Activated CD8-positive, alpha-beta T cell treated with anti-CD3 and anti-CD28 coated beads for 36 hours (primary cell): Measurements from ENCODE around the gene SRSF3. TPM values are rescaled to one million over a fixed set of nuclear protein-coding genes. Genes with fewer than 3 reads are reported as not detected.

Experiments used
- ATAC-seq: fragments of 200-7000 bp; cut with Tn5 transposase; one replicate; pipeline ENCODE4 v1.10.0; 2021; ENCODE audit warnings: mild to moderate bottlenecking, moderate library complexity
- CTCF ChIA-PET: fragments of 350-600 bp; sonication (Branson Sonifier 250); formaldehyde crosslinking; loops from one replicate; lab custom pipeline; 2021; ENCODE audit warnings: antibody characterized with exemption; lab: Charles Lee
- POLR2A ChIA-PET: fragments of 350-600 bp; sonication (Branson Sonifier 250); formaldehyde crosslinking; loops from one replicate; lab custom pipeline; 2021; ENCODE audit warnings: antibody characterized with exemption; lab: Charles Lee
- DNase-seq: peaks from one replicate; pipeline ENCODE4 v3.0.0-alpha.2; 2020
- H3K27ac Mint-ChIP-seq: one replicate; pipeline ENCODE4 v1.8.0; 2021; ENCODE audit warnings: mild to moderate bottlenecking, mixed read lengths
- H3K27me3 Mint-ChIP-seq: one replicate; pipeline ENCODE4 v1.8.0; 2021; ENCODE audit warnings: mixed read lengths
- H3K36me3 Mint-ChIP-seq: one replicate; pipeline ENCODE4 v1.8.0; 2021; ENCODE audit warnings: low read depth, mixed read lengths
- H3K4me1 Mint-ChIP-seq: one replicate; pipeline ENCODE4 v1.8.0; 2021; ENCODE audit warnings: low read depth, mixed read lengths
- H3K4me3 Mint-ChIP-seq: one replicate; pipeline ENCODE4 v1.8.0; 2021; ENCODE audit warnings: mild to moderate bottlenecking, moderate library complexity, mixed read lengths
- H3K9me3 Mint-ChIP-seq: one replicate; pipeline ENCODE4 v1.8.0; 2021; ENCODE audit warnings: mixed read lengths
- intact Hi-C: fragments of 100-400 bp; cut with micrococcal nuclease; formaldehyde crosslinking; loops from one replicate; pipeline ENCODE4 v1.10.0; 2022
- total RNA-seq, 2 experiments: library from RNA; stranded (reverse); gene quantifications; one replicate each; pipeline ENCODE4 v1.2.3, GENCODE V29; 2021
- TF ChIP-seq, protein P1 (sequence below): fragments of 200-600 bp; IDR thresholded peaks from one replicate; pipeline ENCODE4 v1.8.0; 2022; ENCODE audit warnings: antibody characterized with exemption, mild to moderate bottlenecking

SRSF3 gene
- total RNA-seq, 2 experiments from 2014 or later, result 402 to 404 TPM

DNA sequence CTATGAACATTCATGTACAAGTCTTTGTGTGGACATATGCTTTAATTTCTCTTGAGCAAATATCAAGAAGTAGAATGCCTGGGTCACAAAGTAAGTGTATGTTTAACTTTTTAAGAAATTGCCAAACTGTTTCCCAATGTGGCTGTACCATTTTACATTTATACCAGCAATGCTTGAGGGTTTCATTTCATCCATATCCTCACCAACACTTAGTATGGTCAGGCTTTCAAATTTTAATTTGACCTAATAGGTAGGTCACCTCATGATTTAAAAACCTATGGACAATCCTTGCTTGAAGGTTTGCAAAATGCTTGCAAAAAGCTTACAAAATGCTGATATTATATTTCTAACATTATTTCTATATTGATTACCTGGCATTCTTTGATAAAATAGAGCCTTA, 19.5 kb upstream of the SRSF3 start:
- ChIA-PET POLR2A (no interaction called here), CTCF (interaction anchor here (1.0 kb wide), 1 partner anchor 11 kb away, joined by 3 read pairs; no protein-coding TSS in a partner anchor)
- Mint-ChIP-seq H3K36me3 (no peaks in the 10 kb centered on the region), H3K27ac (no peak overlapping the region), H3K9me3 (no peaks in the 10 kb centered on the region), H3K27me3 (no peaks in the 10 kb centered on the region), H3K4me3 (no peak overlapping the region), H3K4me1 (peaks cover 6% of the 10 kb centered on the region)
- DNase-seq (no peak), ATAC-seq (no peak)
- intact Hi-C loops, result no loop called here
- TF ChIP-seq, protein P1, sequence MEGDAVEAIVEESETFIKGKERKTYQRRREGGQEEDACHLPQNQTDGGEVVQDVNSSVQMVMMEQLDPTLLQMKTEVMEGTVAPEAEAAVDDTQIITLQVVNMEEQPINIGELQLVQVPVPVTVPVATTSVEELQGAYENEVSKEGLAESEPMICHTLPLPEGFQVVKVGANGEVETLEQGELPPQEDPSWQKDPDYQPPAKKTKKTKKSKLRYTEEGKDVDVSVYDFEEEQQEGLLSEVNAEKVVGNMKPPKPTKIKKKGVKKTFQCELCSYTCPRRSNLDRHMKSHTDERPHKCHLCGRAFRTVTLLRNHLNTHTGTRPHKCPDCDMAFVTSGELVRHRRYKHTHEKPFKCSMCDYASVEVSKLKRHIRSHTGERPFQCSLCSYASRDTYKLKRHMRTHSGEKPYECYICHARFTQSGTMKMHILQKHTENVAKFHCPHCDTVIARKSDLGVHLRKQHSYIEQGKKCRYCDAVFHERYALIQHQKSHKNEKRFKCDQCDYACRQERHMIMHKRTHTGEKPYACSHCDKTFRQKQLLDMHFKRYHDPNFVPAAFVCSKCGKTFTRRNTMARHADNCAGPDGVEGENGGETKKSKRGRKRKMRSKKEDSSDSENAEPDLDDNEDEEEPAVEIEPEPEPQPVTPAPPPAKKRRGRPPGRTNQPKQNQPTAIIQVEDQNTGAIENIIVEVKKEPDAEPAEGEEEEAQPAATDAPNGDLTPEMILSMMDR, result no peak

DNA sequence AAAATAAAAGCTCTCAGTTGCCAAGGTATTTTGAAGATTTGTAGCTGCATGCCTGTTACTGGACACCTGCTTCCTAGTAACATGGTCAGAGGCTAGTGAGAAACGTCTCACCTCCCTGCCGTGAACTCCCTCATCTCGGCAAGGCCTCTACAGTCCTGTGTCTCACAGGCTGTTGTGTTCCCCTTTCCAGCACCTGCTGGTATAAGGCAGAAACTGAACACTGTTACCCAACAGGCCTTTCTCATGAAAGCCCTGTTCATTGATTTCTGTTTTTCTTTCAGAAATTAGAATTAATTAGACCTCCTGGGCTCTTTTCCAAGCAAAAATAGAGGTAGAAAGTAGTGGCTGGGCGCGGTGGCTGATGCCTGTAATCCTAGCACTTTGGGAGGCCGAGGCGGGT, 17.6 kb upstream of the SRSF3 start:
- no peaks in the 10 kb centered on the region for H3K36me3 Mint-ChIP-seq
- intact Hi-C loops, result no loop called here
- H3K4me3 Mint-ChIP-seq, result no peak overlapping the region
- ATAC-seq, result no peak
- ChIA-PET POLR2A (interaction anchor here (1.2 to 1.5 kb wide), 2 partner anchors 17 to 153 kb away, joined by 4 read pairs; no protein-coding TSS in a partner anchor), CTCF (interaction anchor here (1.1 to 1.5 kb wide), 2 partner anchors 29 to 154 kb away, joined by 3 to 4 read pairs; partner anchors contain the start of gene STK38)
- H3K4me1 Mint-ChIP-seq, result peaks cover 4% of the 10 kb centered on the region
- no peaks in the 10 kb centered on the region for H3K9me3 Mint-ChIP-seq
- no peak for DNase-seq
- H3K27ac Mint-ChIP-seq, result no peak overlapping the region
- TF ChIP-seq, protein P1, result no peak
- no peaks in the 10 kb centered on the region for H3K27me3 Mint-ChIP-seq

DNA sequence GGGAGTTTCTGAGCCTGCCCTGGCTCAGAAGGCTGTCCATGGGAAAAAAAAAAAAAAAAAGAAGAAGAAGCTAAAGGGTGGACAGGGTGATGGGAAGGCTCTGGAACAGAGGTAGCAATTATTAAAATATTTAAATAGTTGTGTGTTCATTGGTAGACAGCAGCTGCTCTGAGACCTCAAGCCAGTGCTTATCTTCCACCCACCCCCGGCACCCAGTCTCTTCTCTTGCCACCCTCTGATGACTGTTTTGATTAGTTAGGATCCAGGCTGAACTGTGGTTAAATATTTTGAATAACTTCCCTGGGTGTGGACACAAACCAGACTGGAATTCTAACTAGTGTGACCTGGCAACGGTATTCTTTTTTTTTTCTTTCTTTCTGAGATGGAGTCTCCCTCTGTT, 16.9 kb upstream of the SRSF3 start:
- H3K9me3 Mint-ChIP-seq, result no peaks in the 10 kb centered on the region
- DNase-seq (no peak), ATAC-seq (no peak)
- H3K27me3 Mint-ChIP-seq, result no peaks in the 10 kb centered on the region
- H3K36me3 Mint-ChIP-seq, result no peaks in the 10 kb centered on the region
- ChIA-PET CTCF (interaction anchor here (1.5 kb wide), 1 partner anchor 155 kb away, joined by 4 read pairs; no protein-coding TSS in a partner anchor), POLR2A (interaction anchor here (1.2 kb wide), 1 partner anchor 153 kb away, joined by 4 read pairs; no protein-coding TSS in a partner anchor)
- TF ChIP-seq, protein P1, result no peak
- H3K27ac Mint-ChIP-seq, result no peak overlapping the region
- intact Hi-C loops, result no loop called here
- H3K4me1 Mint-ChIP-seq, result peaks cover 4% of the 10 kb centered on the region
- H3K4me3 Mint-ChIP-seq, result no peak overlapping the region

GRCh38 chr6:36578030-36578429, 16.1 kb upstream of the SRSF3 start:
- Mint-ChIP-seq H3K9me3 (no peaks in the 10 kb centered on the region), H3K4me3 (no peak overlapping the region), H3K27ac (no peak overlapping the region), H3K27me3 (no peaks in the 10 kb centered on the region), H3K4me1 (peaks cover 4% of the 10 kb centered on the region), H3K36me3 (no peaks in the 10 kb centered on the region)
- TF ChIP-seq, protein P1, result no peak
- ChIA-PET POLR2A (no interaction called here), CTCF (interaction anchor here (1.5 kb wide), 1 partner anchor 156 kb away, joined by 4 read pairs; no protein-coding TSS in a partner anchor)
- no peak for DNase-seq
- ATAC-seq, result no peak
- intact Hi-C loops, result no loop called here

DNA sequence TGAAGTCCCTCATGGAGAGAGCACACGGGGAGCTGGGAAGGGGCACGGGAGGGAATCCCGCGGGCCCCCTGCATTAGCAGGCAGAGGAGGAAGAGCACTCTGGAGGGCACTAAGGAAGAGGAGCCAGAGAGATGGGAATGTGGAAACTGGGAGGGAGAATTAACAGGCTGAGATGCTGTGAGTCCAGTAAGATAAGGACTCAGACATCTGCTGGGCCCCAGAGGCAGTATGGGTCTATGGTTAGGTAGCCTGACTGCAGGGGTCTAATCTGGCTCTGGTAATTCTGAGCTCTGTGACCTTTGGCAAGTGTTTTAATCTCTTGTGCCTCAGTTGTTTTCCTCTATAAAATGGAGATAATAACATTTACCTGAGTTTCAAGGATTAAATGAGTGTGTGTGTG, 15.7 kb upstream of the SRSF3 start:
- intact Hi-C loops, result no loop called here
- Mint-ChIP-seq H3K4me1 (peaks cover 4% of the 10 kb centered on the region), H3K9me3 (no peaks in the 10 kb centered on the region), H3K27me3 (no peaks in the 10 kb centered on the region), H3K36me3 (no peaks in the 10 kb centered on the region), H3K27ac (no peak overlapping the region), H3K4me3 (no peak overlapping the region)
- ATAC-seq (no peak), DNase-seq (no peak)
- ChIA-PET POLR2A (interaction anchor here (1.2 kb wide), 1 partner anchor 13 kb away, joined by 3 read pairs; no protein-coding TSS in a partner anchor), CTCF (no interaction called here)
- TF ChIP-seq, protein P1, result no peak
